ENCODE measurements around the gene ASIC1.

DNA sequence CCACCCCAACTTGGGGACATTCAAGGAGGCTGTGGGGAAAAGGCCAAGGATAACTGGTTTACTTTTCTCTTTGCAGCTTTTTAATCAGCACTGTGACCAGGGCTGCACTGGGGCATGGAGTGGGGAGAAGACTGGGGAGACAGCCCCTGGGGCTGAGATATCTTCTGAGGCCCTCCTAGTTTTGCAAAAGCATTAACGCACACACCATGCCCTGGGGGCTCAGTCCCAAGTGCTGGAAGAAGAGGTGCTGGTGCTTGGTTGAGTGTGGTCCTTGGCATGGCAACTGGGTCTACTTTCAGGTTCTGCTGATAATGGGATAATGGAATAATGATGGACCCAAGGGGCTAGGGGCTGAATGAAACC, 18.4 kb downstream of the ASIC1 start:
- TF ChIP-seq, protein P1, sequence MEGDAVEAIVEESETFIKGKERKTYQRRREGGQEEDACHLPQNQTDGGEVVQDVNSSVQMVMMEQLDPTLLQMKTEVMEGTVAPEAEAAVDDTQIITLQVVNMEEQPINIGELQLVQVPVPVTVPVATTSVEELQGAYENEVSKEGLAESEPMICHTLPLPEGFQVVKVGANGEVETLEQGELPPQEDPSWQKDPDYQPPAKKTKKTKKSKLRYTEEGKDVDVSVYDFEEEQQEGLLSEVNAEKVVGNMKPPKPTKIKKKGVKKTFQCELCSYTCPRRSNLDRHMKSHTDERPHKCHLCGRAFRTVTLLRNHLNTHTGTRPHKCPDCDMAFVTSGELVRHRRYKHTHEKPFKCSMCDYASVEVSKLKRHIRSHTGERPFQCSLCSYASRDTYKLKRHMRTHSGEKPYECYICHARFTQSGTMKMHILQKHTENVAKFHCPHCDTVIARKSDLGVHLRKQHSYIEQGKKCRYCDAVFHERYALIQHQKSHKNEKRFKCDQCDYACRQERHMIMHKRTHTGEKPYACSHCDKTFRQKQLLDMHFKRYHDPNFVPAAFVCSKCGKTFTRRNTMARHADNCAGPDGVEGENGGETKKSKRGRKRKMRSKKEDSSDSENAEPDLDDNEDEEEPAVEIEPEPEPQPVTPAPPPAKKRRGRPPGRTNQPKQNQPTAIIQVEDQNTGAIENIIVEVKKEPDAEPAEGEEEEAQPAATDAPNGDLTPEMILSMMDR (IDR thresholded peaks at IDR 0.05) = no peak
- TF ChIP-seq POLR2A (IDR thresholded peaks at IDR 0.05) = no peak
